Activated naive CD8-positive, alpha-beta T cell treated with anti-CD3 and anti-CD28 coated beads for 36 hours (primary cell): Measurements from ENCODE around the gene SETD2. TPM values are rescaled to one million over a fixed set of nuclear protein-coding genes. Genes with fewer than 3 reads are reported as not detected.
"Not testable (repeated sequence)": the region's sequence is repeated elsewhere in the genome, so short reads cannot be mapped to it uniquely, and the experiment has no call there.

Experiments used
- DNase-seq: peaks from one replicate; pipeline ENCODE4 v3.0.0; 2021
- H3K27ac Mint-ChIP-seq: one replicate; pipeline ENCODE4 v1.8.0; 2022; ENCODE audit warnings: mild to moderate bottlenecking, moderate library complexity, mixed read lengths
- H3K27me3 Mint-ChIP-seq: one replicate; pipeline ENCODE4 v1.8.0; 2022; ENCODE audit warnings: mild to moderate bottlenecking, mixed read lengths
- H3K36me3 Mint-ChIP-seq: one replicate; pipeline ENCODE4 v1.8.0; 2021; ENCODE audit warnings: mild to moderate bottlenecking, mixed read lengths
- H3K4me1 Mint-ChIP-seq: one replicate; pipeline ENCODE4 v1.8.0; 2021; ENCODE audit warnings: mixed read lengths
- H3K4me3 Mint-ChIP-seq: one replicate; pipeline ENCODE4 v1.8.0; 2022; ENCODE audit warnings: mild to moderate bottlenecking, moderate library complexity, mixed read lengths
- H3K9me3 Mint-ChIP-seq: one replicate; pipeline ENCODE4 v1.8.0; 2022; ENCODE audit warnings: mixed read lengths
- total RNA-seq, 2 experiments: library from RNA; stranded (reverse); gene quantifications; one replicate each; pipeline ENCODE4 v1.2.3, GENCODE V29; 2021

The SETD2 gene
- total RNA-seq, 2 experiments from 2014 or later = 33.7 to 35.9 TPM

- H3K27me3 Mint-ChIP-seq = no peaks in the 10 kb centered on the region
- no peak overlapping the region for H3K27ac Mint-ChIP-seq
- DNase-seq = no peak
- H3K36me3 Mint-ChIP-seq = peaks cover 12% of the 10 kb centered on the region
- H3K4me3 Mint-ChIP-seq = no peak overlapping the region
- peaks cover 8% of the 10 kb centered on the region for H3K4me1 Mint-ChIP-seq
- no peaks in the 10 kb centered on the region for H3K9me3 Mint-ChIP-seq
Observed at GRCh38 chr3:47092090-47092489, 71.8 kb downstream of the SETD2 start.

- no peak for DNase-seq
- Mint-ChIP-seq H3K27ac (no peak overlapping the region), H3K4me1 (peaks cover 8% of the 10 kb centered on the region), H3K36me3 (peaks cover 14% of the 10 kb centered on the region), H3K4me3 (no peak overlapping the region), H3K9me3 (no peaks in the 10 kb centered on the region), H3K27me3 (no peaks in the 10 kb centered on the region)
Observed at GRCh38 chr3:47089630-47090029, 74.3 kb downstream of the SETD2 start.

DNA sequence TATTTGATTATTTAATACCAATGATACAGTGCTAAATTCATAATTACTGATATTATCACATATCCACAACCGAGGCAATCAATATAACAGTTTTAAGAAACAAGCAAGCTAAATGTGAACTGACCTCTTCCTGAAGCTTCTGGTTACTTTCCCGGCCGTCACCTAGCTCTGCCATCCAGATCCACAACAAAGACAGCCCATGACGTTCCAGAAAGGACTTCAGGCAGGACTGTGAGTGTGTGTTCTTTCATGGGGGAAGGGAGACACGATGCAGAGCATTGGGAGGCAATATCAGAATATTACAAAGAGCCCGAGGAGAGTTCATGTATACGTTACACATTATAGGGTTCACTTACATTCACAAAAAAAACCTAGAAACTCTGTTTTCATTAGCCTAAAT lies 77.8 kb downstream of the SETD2 start:
- no peaks in the 10 kb centered on the region for H3K27me3 Mint-ChIP-seq
- no peak overlapping the region for H3K27ac Mint-ChIP-seq
- peaks cover 25% of the 10 kb centered on the region for H3K36me3 Mint-ChIP-seq
- no peak for DNase-seq
- H3K4me1 Mint-ChIP-seq = peaks cover 10% of the 10 kb centered on the region
- H3K4me3 Mint-ChIP-seq = no peak overlapping the region
- no peaks in the 10 kb centered on the region for H3K9me3 Mint-ChIP-seq

- Mint-ChIP-seq H3K9me3 (no peaks in the 10 kb centered on the region), H3K27ac (no peak overlapping the region), H3K4me1 (peaks cover 11% of the 10 kb centered on the region), H3K27me3 (no peaks in the 10 kb centered on the region), H3K36me3 (peaks cover 27% of the 10 kb centered on the region), H3K4me3 (no peak overlapping the region)
- no peak for DNase-seq
Observed at GRCh38 chr3:47083786-47084185, 80.1 kb downstream of the SETD2 start.

DNA sequence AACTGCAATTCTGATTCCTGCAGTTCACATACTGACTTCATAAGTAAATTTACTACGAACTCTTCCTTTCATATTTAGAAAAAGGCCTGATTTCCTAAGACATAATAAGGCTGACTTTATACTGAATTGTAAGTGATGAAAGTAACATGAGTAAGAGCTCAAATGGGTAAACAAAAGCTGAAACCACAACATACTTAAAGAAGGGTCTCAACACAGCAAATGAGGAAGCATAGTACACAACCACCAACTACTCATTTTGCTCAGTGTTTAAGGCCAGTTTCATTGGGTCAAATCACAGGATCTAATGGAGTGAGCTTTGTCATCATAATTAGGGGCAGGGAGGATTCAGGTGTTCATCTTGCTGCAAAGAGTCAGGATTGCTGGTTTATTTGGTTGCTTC lies 81.4 kb downstream of the SETD2 start:
- H3K36me3 Mint-ChIP-seq = peaks cover 29% of the 10 kb centered on the region
- no peak overlapping the region for H3K27ac Mint-ChIP-seq
- no peaks in the 10 kb centered on the region for H3K9me3 Mint-ChIP-seq
- H3K4me3 Mint-ChIP-seq = no peak overlapping the region
- no peak for DNase-seq
- H3K27me3 Mint-ChIP-seq = no peaks in the 10 kb centered on the region
- H3K4me1 Mint-ChIP-seq = peaks cover 11% of the 10 kb centered on the region

DNA sequence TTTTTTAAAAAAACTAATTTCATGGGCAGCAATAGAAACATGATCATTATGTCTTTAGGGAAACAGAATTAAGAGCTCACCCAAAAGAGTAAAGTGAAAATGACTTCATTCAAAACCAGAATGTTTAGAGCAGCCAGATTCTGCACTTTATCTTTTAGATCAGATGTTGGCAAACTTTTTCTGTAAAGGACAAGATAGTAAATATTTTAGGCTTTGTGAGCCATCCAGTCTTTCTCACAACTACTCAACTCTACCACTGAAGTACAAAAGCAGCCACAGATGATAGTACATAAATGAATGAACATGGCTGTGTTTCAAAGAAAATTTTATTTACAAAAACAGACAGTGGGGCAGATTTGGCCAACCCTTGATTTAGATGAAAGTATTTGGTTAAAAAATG lies 84.5 kb downstream of the SETD2 start:
- Mint-ChIP-seq H3K4me3 (no peak overlapping the region), H3K36me3 (peaks cover 27% of the 10 kb centered on the region), H3K4me1 (peaks cover 14% of the 10 kb centered on the region), H3K27ac (no peak overlapping the region), H3K27me3 (no peaks in the 10 kb centered on the region), H3K9me3 (no peaks in the 10 kb centered on the region)
- no peak for DNase-seq

GRCh38 chr3:47073685-47074084 lies 90.2 kb downstream of the SETD2 start:
- H3K4me1 Mint-ChIP-seq = peaks cover 16% of the 10 kb centered on the region

DNA sequence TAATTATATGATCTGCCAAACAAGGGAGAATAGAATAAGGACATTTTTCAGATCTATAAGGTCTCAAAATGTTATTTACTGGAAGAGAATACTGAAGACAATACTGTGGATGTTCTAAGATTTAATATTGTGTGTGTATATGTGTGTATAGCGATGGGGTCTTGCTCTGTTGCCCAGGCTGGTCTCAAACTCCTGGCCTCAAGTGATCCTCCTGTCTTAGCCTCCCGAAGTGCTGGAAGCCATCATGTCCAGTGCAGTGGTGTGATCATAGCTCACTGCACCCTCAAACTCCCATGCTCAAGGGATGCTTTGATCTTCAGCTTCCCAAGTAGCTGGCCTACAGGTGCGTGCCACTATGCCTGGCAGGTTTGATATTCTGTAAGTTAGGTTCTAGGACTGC lies 93.1 kb downstream of the SETD2 start:
- Mint-ChIP-seq H3K4me1 (peaks cover 15% of the 10 kb centered on the region), H3K27ac (no peak overlapping the region), H3K36me3 (peaks cover 7% of the 10 kb centered on the region), H3K9me3 (no peaks in the 10 kb centered on the region), H3K4me3 (no peak overlapping the region), H3K27me3 (no peaks in the 10 kb centered on the region)
- DNase-seq = no peak

More at GRCh38 chr3:47073685-47074084, 90.2 kb downstream of the SETD2 start:
- no peak overlapping the region for H3K4me3 Mint-ChIP-seq
- no peak for DNase-seq
- no peak overlapping the region for H3K27ac Mint-ChIP-seq
- H3K27me3 Mint-ChIP-seq = no peaks in the 10 kb centered on the region
- H3K9me3 Mint-ChIP-seq = no peaks in the 10 kb centered on the region
- H3K36me3 Mint-ChIP-seq = peaks cover 11% of the 10 kb centered on the region

- H3K36me3 Mint-ChIP-seq, DNase-seq, H3K27ac Mint-ChIP-seq, H3K27me3 Mint-ChIP-seq, H3K4me3 Mint-ChIP-seq, H3K9me3 Mint-ChIP-seq: not testable (repeated sequence)
- peaks cover 17% of the 10 kb centered on the region for H3K4me1 Mint-ChIP-seq
Observed at GRCh38 chr3:47066259-47066658, 97.7 kb downstream of the SETD2 start.

- Mint-ChIP-seq H3K27ac (no peak overlapping the region), H3K4me3 (no peak overlapping the region), H3K9me3 (no peaks in the 10 kb centered on the region), H3K27me3 (no peaks in the 10 kb centered on the region), H3K36me3 (peaks cover 9% of the 10 kb centered on the region), H3K4me1 (peaks cover 16% of the 10 kb centered on the region)
- DNase-seq = no peak
Observed at GRCh38 chr3:47065681-47066080, 98.2 kb downstream of the SETD2 start.

GRCh38 chr3:47065058-47065457 lies 98.9 kb downstream of the SETD2 start:
- H3K27me3 Mint-ChIP-seq = no peaks in the 10 kb centered on the region
- no peaks in the 10 kb centered on the region for H3K9me3 Mint-ChIP-seq
- H3K4me1 Mint-ChIP-seq = peaks cover 12% of the 10 kb centered on the region
- DNase-seq = no peak
- no peak overlapping the region for H3K4me3 Mint-ChIP-seq
- H3K27ac Mint-ChIP-seq = peak overlapping the region; percentile 10
- peaks cover 11% of the 10 kb centered on the region for H3K36me3 Mint-ChIP-seq

DNA sequence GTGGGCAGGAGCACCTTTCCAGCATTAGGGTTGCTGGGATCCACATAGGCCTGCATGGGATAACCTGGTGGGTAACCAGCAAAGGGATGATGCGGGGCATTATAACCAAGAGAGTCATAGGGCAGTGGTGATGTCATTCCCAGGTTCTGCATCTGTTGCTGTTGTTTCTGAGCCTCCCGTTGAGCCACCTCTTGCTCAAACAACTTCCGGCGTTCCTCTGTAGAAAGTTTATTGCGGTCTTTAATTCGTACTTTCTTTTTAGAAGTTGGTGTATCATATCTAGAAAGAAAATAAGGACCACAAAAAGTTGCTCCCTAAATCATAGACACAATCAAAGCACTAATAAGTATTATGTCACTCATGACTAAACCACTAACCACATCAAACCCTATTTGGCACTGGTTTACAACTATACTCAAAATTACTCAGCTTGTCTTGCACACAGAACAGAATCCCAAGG lies 106.7 kb downstream of the SETD2 start:
- Mint-ChIP-seq H3K27me3 (no peaks in the 10 kb centered on the region), H3K4me3 (peak overlapping the region; percentile 37), H3K9me3 (no peaks in the 10 kb centered on the region), H3K4me1 (peaks cover 39% of the 10 kb centered on the region), H3K36me3 (peaks cover 43% of the 10 kb centered on the region), H3K27ac (peak overlapping the region; percentile 77)
- peak; percentile 50 for DNase-seq

DNA sequence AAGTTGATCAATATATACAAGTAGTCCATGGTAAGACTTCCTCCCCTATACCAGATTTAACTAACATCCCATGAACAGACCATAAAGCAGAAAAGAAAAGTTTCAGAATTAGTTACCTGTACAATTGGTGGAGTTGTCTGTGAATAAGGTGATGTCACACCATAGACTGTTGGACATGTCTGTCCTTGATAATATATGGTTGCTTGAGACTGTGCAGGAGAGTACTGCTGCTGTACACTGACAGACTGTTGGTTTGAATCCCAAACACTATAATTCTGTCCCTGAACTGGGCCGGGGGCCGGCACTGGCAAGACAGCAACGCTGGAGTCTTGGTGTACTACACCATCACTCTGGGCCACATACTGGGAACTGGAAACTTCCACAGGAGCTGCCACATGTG lies 107.2 kb downstream of the SETD2 start:
- peak overlapping the region; percentile 77 for H3K27ac Mint-ChIP-seq
- H3K36me3 Mint-ChIP-seq = peaks cover 38% of the 10 kb centered on the region
- no peaks in the 10 kb centered on the region for H3K27me3 Mint-ChIP-seq
- DNase-seq = no peak
- H3K9me3 Mint-ChIP-seq = no peaks in the 10 kb centered on the region
- peak overlapping the region; percentile 37 for H3K4me3 Mint-ChIP-seq
- H3K4me1 Mint-ChIP-seq = peaks cover 39% of the 10 kb centered on the region

GRCh38 chr3:47054412-47054811 lies 109.5 kb downstream of the SETD2 start:
- Mint-ChIP-seq H3K4me3 (no peak overlapping the region), H3K4me1 (peaks cover 39% of the 10 kb centered on the region), H3K9me3 (no peaks in the 10 kb centered on the region), H3K27ac (peak overlapping the region; percentile 42), H3K36me3 (peaks cover 34% of the 10 kb centered on the region), H3K27me3 (no peaks in the 10 kb centered on the region)
- no peak for DNase-seq

GRCh38 chr3:47047673-47048072 lies 116.2 kb downstream of the SETD2 start:
- no peak for DNase-seq
- H3K27me3 Mint-ChIP-seq = no peaks in the 10 kb centered on the region
- H3K4me1 Mint-ChIP-seq = peaks cover 20% of the 10 kb centered on the region
- peak overlapping the region; percentile 76 for H3K27ac Mint-ChIP-seq
- no peak overlapping the region for H3K4me3 Mint-ChIP-seq
- peaks cover 9% of the 10 kb centered on the region for H3K36me3 Mint-ChIP-seq
- H3K9me3 Mint-ChIP-seq = no peaks in the 10 kb centered on the region

DNA sequence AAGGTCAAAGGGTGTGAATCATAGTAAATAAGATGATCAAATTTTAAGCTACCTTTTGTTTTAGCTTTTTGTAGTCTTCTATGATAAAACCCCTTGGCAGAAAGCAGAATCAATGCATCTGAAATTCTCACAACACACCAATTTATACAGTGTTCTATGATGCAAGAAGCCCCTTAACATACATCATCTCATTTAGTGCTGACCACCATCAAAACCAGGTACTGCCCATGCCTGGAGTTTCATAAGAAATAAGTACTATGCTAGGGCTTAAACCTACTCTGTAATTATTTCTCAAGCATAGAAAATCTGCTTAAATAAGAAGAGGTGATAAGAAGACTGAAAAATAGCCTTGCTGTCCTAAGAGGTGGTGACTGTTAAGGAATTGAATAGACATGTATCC lies 116.8 kb downstream of the SETD2 start:
- peak overlapping the region; percentile 76 for H3K27ac Mint-ChIP-seq
- no peak overlapping the region for H3K4me3 Mint-ChIP-seq
- H3K36me3 Mint-ChIP-seq = peaks cover 14% of the 10 kb centered on the region
- DNase-seq = no peak
- H3K27me3 Mint-ChIP-seq = no peaks in the 10 kb centered on the region
- peaks cover 21% of the 10 kb centered on the region for H3K4me1 Mint-ChIP-seq
- no peaks in the 10 kb centered on the region for H3K9me3 Mint-ChIP-seq
